GM18907 (cell line): ENCODE data around the gene ST8SIA3.
"Not testable (repeated sequence)": the region's sequence is repeated elsewhere in the genome, so short reads cannot be mapped to it uniquely, and the experiment has no call there.

Experiments used
- ATAC-seq: cut with Tn5 transposase; IDR thresholded peaks from one replicate; pipeline ENCODE4 v1.9.1; 2021; ENCODE audit warnings: mild to moderate bottlenecking, moderate library complexity; ENCODE audit not compliant: unreplicated experiment

Gene ST8SIA3

DNA sequence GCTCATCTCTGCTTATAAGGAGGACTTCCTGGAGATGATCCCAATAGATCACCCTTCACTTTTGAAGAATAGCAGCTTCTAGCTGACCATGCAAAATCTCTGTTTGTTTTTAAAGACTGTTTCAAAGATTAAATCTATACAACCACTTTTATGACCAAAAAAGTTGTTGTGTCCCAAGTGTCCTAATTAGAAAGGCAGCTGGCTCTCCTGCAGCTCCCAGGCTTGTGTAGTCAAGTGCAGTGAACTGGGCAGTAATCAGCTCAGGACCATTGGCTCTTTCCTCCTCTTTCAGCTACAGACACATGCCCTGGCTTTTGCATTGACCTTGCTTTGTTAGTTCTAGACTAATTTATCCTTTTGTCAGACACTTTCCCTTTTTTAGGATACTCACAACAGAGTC is 10.4 kb downstream of the ST8SIA3 start:
- ATAC-seq, result no peak

DNA sequence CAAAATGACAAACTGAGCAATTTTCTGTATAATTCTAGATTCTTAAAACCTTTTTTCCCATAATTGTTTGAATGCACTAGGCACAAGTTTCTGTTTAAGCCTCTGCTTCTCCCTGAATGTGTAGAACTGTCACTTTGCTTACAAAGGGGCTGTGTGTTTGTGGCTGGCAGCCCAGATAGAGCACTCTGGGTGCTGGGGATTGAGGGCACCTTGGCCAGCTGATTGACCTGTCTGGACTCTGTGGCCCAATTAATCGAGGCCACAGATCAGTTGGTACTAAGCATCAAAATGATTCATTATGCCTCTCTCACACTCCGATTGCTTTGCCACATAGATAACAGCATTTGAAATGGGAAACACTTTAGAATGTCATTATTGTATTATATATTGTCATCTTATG is 12.1 kb downstream of the ST8SIA3 start:
- ATAC-seq, result no peak

DNA sequence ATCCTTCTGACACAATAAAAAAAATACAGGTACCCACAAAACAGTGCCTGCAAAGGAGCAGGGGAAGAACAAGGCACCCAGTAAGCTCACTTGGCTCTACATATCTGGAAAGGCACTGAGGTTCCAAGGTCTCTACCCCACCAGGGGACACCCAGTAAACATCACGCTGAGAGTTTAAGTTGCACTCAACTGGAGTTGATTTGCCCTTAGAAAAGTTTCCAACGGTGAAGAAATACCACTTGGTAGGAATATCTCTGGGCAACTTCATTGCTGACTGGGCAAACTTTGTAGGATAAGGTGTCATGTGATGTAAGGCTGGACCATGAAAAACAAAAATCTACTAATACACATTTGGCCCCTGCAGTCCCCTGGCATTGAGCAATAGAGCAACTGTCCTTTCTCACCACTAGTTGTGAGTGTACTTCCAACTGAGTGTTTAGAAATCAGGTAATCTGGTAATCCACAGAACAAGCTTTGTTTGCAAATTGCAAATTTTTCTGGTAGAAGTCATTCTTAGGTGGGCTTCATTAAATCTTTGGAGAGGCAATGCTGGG is 14.2 kb downstream of the ST8SIA3 start:
- ATAC-seq, result no peak

DNA sequence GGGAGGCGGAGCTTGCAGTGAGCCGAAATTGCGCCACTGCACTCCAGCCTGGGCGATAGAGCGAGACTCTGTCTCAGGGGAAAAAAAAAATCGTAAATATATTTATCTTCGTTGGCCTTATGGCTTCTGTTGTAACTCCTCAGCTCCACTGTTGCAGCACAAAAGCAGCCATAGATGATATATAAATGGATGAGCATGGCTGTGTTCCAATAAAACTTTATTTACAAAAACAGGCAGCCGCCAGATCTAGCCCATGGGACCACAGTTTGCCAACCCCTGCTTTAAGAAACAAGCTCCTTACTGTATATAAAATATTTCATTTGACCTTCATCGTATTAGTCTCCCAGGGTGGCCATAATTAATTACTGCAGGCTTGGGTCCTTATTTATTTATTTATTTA is 20.1 kb downstream of the ST8SIA3 start:
- ATAC-seq, result no peak

DNA sequence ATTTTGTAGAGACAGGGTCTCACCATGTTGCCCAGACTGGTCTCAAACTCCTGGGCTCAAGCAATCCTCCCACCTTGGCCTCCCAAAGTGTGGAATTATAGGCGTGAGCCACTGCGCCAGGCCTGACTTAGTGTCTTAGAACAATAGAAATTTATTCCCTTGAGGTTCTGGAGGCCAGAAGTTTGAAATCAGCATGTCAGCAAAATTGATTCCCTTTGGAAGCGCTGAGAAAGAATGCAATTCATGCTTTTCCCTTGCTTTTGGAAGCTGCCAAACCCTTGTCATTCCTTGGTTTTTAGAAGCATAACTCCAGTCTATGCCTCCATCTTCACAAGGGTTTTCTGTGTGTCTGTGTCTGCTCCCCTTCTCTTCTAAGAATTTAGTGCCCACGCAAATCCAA is 20.7 kb downstream of the ST8SIA3 start:
- no peak for ATAC-seq

DNA sequence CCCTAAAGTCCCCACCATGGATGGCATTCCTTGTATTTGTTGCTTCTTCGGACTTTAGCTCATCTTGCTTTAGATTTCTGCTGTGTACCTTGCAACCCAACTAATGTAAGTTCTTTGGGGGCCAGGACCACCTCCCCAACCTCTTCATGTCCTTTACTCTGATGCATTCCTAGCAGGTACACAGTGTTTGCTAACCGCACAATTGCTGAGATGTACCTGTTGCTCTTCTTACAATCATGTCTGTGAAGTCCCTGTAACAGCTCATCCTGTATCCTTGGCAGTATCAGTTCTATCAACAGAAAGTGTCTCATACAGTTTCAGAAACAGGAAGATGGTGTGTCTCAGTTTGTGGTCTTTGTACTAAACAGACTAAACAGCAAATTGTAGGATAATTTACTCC is 24.1 kb downstream of the ST8SIA3 start:
- ATAC-seq, result no peak

DNA sequence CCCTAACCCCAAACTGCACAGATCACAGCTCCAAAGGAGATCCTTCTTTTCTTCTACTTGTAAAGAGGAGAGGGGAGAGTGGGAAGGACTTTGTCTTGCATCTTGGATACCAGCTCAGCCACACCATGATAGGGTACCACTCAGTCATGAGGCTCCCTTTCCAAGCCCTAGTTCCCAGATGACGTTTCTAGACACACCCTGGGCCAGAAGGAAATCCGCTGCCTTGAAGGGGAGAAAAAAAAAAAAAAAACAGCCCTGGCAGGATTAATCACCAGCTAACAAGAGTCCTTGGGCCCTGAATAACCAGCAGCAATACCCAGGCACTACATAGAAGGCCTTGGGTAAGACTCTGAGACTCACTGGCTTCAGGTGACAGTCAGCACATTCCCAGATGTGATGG is 36.9 kb downstream of the ST8SIA3 start:
- no peak for ATAC-seq

DNA sequence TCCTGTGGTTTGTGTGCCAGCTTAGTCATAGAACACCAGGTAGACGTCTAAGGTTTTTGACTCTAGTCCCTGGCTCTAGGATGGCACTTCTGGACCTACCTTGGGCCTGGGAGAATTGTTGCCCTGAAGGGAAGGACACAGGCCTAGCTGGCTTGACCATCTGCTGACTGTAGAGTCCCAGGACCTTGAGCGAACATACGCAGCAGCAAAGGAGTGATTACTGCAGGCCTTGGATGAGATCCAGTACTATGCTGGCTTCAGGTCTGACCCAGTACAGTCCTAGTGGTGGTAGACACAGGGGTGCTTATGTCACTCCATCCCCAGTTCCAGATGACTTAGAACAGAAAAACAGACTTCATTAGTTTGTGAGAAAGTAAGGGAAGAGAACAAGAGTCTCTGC is 37.7 kb downstream of the ST8SIA3 start:
- no peak for ATAC-seq

DNA sequence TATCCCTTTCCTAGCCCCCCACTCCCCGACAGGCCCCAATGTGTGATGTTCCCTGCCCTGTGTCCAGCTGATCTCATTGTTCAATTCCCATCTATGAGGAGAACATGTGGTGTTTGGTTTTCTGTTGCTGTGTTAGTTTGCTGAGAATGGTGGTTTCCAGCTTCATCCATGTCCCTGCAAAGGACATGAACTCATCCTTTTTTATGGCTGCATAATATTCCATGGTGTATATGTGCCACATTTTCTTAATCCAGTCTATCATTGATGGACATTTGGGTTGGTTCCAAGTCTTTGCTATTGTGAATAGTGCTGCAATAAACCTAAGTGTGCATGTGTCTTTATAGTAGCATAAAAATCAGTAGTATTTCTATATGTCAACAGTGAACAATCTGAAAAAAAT is 42.4 kb downstream of the ST8SIA3 start:
- ATAC-seq, result not testable (repeated sequence)

DNA sequence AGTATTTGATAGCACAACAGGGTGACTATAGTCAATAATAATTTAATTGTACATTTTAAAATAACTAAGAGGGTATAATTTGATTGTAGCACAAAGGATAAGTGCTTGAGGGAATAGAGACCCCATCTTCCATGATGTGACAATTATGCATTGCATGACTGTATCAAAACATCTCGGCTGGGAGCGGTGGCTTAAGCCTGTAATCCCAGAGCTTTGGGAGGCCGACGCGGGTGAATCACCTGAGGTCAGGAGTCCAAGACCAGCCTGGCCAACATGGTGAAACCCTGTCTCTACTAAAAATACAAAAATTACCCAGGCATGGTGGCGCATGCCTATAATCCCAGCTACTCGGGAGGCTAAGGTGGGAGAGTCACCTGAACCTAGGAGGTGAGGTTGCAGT is 44.5 kb downstream of the ST8SIA3 start:
- not testable (repeated sequence) for ATAC-seq

DNA sequence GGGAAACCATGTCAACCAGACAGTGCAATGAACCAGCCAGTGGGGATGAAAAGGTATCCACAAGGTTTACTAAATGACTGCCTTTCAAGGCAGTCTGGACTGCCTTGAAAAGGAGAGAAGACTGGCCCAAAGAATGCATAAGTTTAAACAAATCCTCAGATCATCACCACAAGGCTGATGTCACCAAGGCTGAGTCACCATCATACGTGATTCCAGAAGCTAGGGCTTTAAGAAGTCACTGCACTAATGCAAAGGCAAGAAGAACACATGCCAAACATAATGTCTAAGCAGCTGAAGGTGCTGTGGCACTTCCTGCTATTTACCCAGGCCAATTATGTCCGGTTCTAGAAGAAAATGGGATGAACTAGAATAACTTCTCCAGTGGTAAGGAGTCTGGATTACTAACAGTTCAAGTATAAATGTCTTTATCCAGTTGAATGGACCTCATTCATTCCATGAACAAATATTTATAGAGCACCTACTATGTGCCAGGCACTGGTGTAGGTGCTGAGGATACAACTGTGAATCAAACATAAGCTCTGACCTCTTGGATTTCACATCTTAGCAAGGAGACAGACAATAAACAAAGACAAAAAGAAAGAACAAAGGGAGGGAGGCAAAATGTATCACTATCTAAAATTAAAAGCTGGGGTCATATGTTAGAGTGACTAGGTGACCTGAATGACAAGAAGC is 45.2 kb downstream of the ST8SIA3 start:
- ATAC-seq, result no peak

DNA sequence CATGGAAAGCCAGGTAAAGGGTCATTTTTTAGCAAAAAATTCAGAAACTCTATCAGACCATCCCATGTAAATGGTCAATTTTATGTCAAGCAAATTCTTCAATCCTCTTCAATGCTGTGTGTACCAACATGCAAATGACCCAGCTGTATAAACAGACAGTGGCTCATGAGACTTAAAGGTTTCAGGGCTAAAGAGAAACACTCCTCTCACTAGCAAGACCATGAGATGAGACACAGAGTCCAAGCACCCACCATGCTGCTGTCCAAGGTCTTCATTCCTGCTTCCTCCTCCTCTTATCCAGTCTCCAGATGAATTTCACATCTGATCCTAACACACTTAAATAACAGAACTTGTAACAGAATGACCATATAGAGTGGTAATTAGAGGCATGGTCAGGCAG is 52.0 kb downstream of the ST8SIA3 start:
- ATAC-seq, result no peak

DNA sequence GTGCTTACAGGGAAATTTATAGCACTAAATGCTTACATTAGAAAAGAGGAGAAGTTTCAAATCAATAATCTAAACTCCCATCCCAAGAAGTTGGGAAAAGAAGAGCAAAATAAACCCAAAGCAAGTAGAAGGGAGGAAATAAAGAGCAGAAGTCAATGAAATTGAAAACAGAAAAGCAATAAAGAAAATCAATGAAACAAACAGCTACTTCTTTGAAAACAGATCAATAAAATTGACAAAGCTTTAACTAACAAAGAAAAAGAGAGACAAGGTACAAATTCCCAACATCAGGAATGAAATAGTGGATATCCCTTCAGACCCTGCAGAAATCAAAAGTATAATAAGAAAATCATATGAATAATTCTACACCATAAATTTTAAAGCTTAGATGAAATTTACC is 57.3 kb downstream of the ST8SIA3 start:
- no peak for ATAC-seq

DNA sequence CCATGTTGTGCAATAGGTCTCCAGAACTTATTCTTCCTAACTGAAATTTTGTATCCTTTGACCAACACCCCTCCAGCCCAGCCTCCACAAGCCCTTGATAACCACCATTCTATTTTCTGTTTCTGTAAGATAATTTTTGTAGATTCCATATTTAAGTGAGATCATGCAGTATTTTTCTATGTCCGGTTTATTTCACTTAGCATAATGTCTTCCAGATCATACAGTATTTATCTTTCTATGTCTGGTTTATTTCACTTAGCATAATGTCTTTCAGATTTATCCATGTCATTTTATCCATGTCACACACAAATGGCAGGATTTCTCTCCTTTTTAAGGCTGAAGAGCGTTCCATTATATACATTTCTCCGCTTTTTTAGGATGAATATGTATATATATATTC is 58.4 kb downstream of the ST8SIA3 start:
- ATAC-seq, result no peak

DNA sequence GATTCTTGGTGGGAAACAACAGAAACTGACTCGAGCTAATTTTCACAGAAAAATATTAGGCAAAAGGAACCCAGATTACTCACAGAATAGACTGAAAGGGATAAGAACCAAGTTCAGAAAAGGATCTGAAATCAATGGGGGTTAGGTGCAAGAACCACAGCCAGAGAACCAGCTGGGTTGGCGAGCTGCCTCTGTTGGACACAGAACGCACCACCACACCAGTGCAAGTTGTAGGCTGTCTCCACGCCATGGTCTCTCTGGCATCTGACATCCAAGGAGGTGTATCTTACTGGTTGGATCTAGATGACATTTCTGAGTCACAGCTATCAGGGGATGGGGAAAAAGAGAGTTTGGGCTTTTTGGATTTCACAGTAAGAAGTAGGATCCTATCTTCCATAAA is 64.2 kb downstream of the ST8SIA3 start:
- no peak for ATAC-seq
